NCI-H82 (cell line): ENCODE results near the gene DCK.

Experiments used
- DNase-seq: peaks from one replicate; lab custom pipeline; 2025; lab: John Stamatoyannopoulos, UW

The DCK gene

GRCh38 chr4:71063711-71064110 is 70.3 kb downstream of the DCK start:
- no peak for DNase-seq

GRCh38 chr4:71064521-71064920 is 71.1 kb downstream of the DCK start:
- no peak for DNase-seq

- DNase-seq = no peak
Observed at GRCh38 chr4:71065991-71066510, 72.6 kb downstream of the DCK start.

- DNase-seq = no peak
Observed at GRCh38 chr4:71066737-71067716, 73.6 kb downstream of the DCK start.

- DNase-seq = no peak
Observed at GRCh38 chr4:71069063-71069462, 75.6 kb downstream of the DCK start.

- no peak for DNase-seq
Observed at GRCh38 chr4:71070015-71070414, 76.6 kb downstream of the DCK start.

- peak; percentile 37 for DNase-seq
Observed at GRCh38 chr4:71074452-71075299, 81.2 kb downstream of the DCK start.
